Esophagus mucosa (tissue), 1 donor: ENCODE results near the gene RAB40B. TPM values are rescaled to one million over a fixed set of nuclear protein-coding genes. Genes with fewer than 3 reads are reported as not detected.

ENCODE experiments used
- ATAC-seq: fragments of 200-7000 bp; cut with Tn5 transposase; one replicate; pipeline ENCODE4 v1.9.1; 2020
- total RNA-seq: library from RNA; stranded (reverse); gene quantifications from one replicate; pipeline ENCODE4 v1.2.4, GENCODE V29; 2023
- donor health status: DM: yes; HTN: yes; CAD: no.

RAB40B gene
- total RNA-seq, 1 donor from 2014 or later, result 6.6 TPM

GRCh38 chr17:82716203-82717010, 17.9 kb upstream of the RAB40B start, which contains the start of gene FN3KRP:
FN3KRP (plus strand) TSS chr17:82716706; CDS start chr17:82716756, 50 bp downstream.
- peak; percentile 89 for ATAC-seq

GRCh38 chr17:82713071-82713723, 14.7 kb upstream of the RAB40B start:
- ATAC-seq, result no peak

- ATAC-seq, result no peak
Measured at GRCh38 chr17:82710499-82711232, 12.2 kb upstream of the RAB40B start.

- no peak for ATAC-seq
Measured at GRCh38 chr17:82709676-82710498, 11.4 kb upstream of the RAB40B start.

- ATAC-seq, result no peak
Measured at GRCh38 chr17:82709024-82709675, 10.7 kb upstream of the RAB40B start.

- no peak for ATAC-seq
Measured at GRCh38 chr17:82705756-82706155, 7.3 kb upstream of the RAB40B start.

GRCh38 chr17:82704886-82705285, 6.4 kb upstream of the RAB40B start:
- ATAC-seq, result no peak

GRCh38 chr17:82703935-82704865, 5.7 kb upstream of the RAB40B start:
- no peak for ATAC-seq

- no peak for ATAC-seq
Measured at GRCh38 chr17:82703036-82703745, 4.7 kb upstream of the RAB40B start.

- ATAC-seq, result no peak
Measured at GRCh38 chr17:82702231-82702927, 3.9 kb upstream of the RAB40B start.

GRCh38 chr17:82699551-82699950, 1.1 kb upstream of the RAB40B start:
- ATAC-seq, result no peak

GRCh38 chr17:82698974-82699442, 510 bp upstream of the RAB40B start:
- peak; percentile 6 for ATAC-seq

GRCh38 chr17:82697808-82698064, 762 bp downstream of the RAB40B start:
- no peak for ATAC-seq

GRCh38 chr17:82696916-82697807, 1.3 kb downstream of the RAB40B start:
- ATAC-seq, result no peak

GRCh38 chr17:82696259-82696658, 2.2 kb downstream of the RAB40B start:
- no peak for ATAC-seq

GRCh38 chr17:82694647-82695046, 3.9 kb downstream of the RAB40B start:
- no peak for ATAC-seq

GRCh38 chr17:82693168-82693867, 5.2 kb downstream of the RAB40B start:
- ATAC-seq, result no peak

GRCh38 chr17:82692268-82692667, 6.2 kb downstream of the RAB40B start:
- no peak for ATAC-seq
